HL-60 (cell line): Measurements from ENCODE around the gene TANGO6.

Experiments
- DNase-seq, 2 experiments: peaks; one replicate each; pipeline ENCODE4 v3.0.0-alpha.2; 2010 to 2020; ENCODE audit warnings: low read depth in 1 of 2, low spot score in 1 of 2
- H3K27ac ChIP-seq: fragments of 250-450 bp; sonication (Bioruptor Pico); replicated peaks from 2 replicates; pipeline ENCODE4 v1.5.1; 2020; ENCODE audit warnings: mild to moderate bottlenecking, moderate library complexity
- H3K27me3 ChIP-seq: fragments of 250-450 bp; sonication (Bioruptor Pico); 2 replicates; pipeline ENCODE4 v1.5.1; 2021; ENCODE audit warnings: mild to moderate bottlenecking, moderate library complexity; ENCODE audit not compliant: insufficient read depth, poor library complexity, severe bottlenecking
- H3K4me3 ChIP-seq: replicated peaks from 2 replicates; pipeline ENCODE4 v1.5.1; 2011; ENCODE audit warnings: mild to moderate bottlenecking, control low read depth, low read length; ENCODE audit not compliant: insufficient read depth
- CTCF ChIP-seq: IDR thresholded peaks from one replicate; pipeline ENCODE4 v1.5.1; 2011; ENCODE audit warnings: low read length, control low read depth, inconsistent platforms; ENCODE audit not compliant: insufficient read depth
- GABPA ChIP-seq: IDR thresholded peaks from 2 replicates; pipeline ENCODE4 v1.6.1; 2012; ENCODE audit warnings: low read depth
- POLR2AphosphoS5 ChIP-seq: IDR thresholded peaks from 2 replicates; pipeline ENCODE4 v1.6.1; 2012; ENCODE audit warnings: low read depth
- SPI1 ChIP-seq: IDR thresholded peaks from 2 replicates; pipeline ENCODE4 v1.6.1; 2012; ENCODE audit warnings: low read depth, mild to moderate bottlenecking, borderline replicate concordance
- TF ChIP-seq, protein P1 (sequence below): IDR thresholded peaks from 2 replicates; pipeline ENCODE4 v1.6.1; 2012; ENCODE audit warnings: low read depth; ENCODE audit not compliant: insufficient replicate concordance

Gene TANGO6

GRCh38 chr16:68991075-68991474 lies 147.7 kb downstream of the TANGO6 start:
- Histone ChIP-seq H3K27me3 (no peaks in the 10 kb centered on the region), H3K27ac (no peak overlapping the region), H3K4me3 (no peak overlapping the region)
- no peak for TF ChIP-seq GABPA
- TF ChIP-seq POLR2AphosphoS5: no peak
- no peak for TF ChIP-seq SPI1
- TF ChIP-seq, protein P1, sequence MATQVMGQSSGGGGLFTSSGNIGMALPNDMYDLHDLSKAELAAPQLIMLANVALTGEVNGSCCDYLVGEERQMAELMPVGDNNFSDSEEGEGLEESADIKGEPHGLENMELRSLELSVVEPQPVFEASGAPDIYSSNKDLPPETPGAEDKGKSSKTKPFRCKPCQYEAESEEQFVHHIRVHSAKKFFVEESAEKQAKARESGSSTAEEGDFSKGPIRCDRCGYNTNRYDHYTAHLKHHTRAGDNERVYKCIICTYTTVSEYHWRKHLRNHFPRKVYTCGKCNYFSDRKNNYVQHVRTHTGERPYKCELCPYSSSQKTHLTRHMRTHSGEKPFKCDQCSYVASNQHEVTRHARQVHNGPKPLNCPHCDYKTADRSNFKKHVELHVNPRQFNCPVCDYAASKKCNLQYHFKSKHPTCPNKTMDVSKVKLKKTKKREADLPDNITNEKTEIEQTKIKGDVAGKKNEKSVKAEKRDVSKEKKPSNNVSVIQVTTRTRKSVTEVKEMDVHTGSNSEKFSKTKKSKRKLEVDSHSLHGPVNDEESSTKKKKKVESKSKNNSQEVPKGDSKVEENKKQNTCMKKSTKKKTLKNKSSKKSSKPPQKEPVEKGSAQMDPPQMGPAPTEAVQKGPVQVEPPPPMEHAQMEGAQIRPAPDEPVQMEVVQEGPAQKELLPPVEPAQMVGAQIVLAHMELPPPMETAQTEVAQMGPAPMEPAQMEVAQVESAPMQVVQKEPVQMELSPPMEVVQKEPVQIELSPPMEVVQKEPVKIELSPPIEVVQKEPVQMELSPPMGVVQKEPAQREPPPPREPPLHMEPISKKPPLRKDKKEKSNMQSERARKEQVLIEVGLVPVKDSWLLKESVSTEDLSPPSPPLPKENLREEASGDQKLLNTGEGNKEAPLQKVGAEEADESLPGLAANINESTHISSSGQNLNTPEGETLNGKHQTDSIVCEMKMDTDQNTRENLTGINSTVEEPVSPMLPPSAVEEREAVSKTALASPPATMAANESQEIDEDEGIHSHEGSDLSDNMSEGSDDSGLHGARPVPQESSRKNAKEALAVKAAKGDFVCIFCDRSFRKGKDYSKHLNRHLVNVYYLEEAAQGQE: no peak
- no peak for TF ChIP-seq CTCF
- DNase-seq: no peak

- no peak for TF ChIP-seq SPI1
- no peak for TF ChIP-seq GABPA
- no peak for TF ChIP-seq POLR2AphosphoS5
- TF ChIP-seq CTCF: no peak
- TF ChIP-seq, protein P1: no peak
- no peak overlapping the region for H3K27ac ChIP-seq
- no peak for DNase-seq
These were observed 149.2 kb downstream of the TANGO6 start for GRCh38 chr16:68992521-68992920.

DNA sequence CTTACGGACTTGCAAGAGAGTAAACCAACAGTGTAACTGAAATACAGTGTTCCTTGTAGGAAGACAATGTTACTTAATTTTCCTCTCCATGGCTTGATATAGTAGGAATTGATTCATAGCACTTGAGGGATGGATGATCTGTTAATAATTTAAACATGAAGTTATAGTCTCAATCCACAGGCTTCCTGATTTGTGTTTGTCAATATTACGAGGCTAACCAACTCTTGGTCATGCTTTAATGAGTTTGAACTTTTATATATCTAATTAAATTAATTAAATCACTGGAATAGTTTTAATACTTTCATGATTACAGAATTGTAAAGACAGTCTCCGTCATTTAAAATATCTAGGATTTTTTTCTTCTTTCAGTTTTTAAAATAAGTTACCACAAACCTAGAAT lies 150.1 kb downstream of the TANGO6 start:
- Histone ChIP-seq H3K27me3 (no peaks in the 10 kb centered on the region), H3K4me3 (no peak overlapping the region), H3K27ac (no peak overlapping the region)
- TF ChIP-seq POLR2AphosphoS5: no peak
- TF ChIP-seq CTCF: no peak
- TF ChIP-seq, protein P1: no peak
- TF ChIP-seq GABPA: no peak
- TF ChIP-seq SPI1: no peak
- no peak for DNase-seq

More at GRCh38 chr16:68992521-68992920, 149.2 kb downstream of the TANGO6 start:
- Histone ChIP-seq H3K4me3 (no peak overlapping the region), H3K27me3 (no peaks in the 10 kb centered on the region)
